ENCODE results near the gene NR2F2.

NR2F2 gene

GRCh38 chr15:96298217-96298616, 32.3 kb upstream of the NR2F2 start:
- no peak overlapping the region for H3K4me2 ChIP-seq (ENCODE audit: low read length)
- no peak overlapping the region for H3K4me3 ChIP-seq (ENCODE audit: low read depth, low read length, poor library complexity, severe bottlenecking)
- TF ChIP-seq EZH2 (IDR thresholded peaks at IDR 0.05; ENCODE audit: borderline replicate concordance, low read length) = no peak
- TF ChIP-seq CTCF (IDR thresholded peaks at IDR 0.05; ENCODE audit: low read length) = no peak
- H3K79me2 ChIP-seq (ENCODE audit: insufficient read depth, low read length) = no peaks in the 10 kb centered on the region
- H3K27me3 ChIP-seq (ENCODE audit: insufficient read depth, low read length) = no peaks in the 10 kb centered on the region
- H3K9me3 ChIP-seq (ENCODE audit: low read length) = peaks cover 2% of the 10 kb centered on the region; the same call in 1 of the 2 replicates
- H3F3A ChIP-seq (ENCODE audit: insufficient read depth, low read length) = no peaks in the 10 kb centered on the region
- no peaks in the 10 kb centered on the region for H3K4me1 ChIP-seq (ENCODE audit: insufficient read depth, low read length, severe bottlenecking)
- no peak overlapping the region for H3K27ac ChIP-seq (ENCODE audit: low read depth, low read length, poor library complexity, severe bottlenecking)
- H4K20me1 ChIP-seq (ENCODE audit: insufficient read depth, low read length) = no peaks in the 10 kb centered on the region
- no peaks in the 10 kb centered on the region for H3K9me2 ChIP-seq (ENCODE audit: low read depth, low read length)
- H3K9ac ChIP-seq (ENCODE audit: low read length) = no peak overlapping the region
- H3K36me3 ChIP-seq (ENCODE audit: insufficient read depth, low read length) = no peaks in the 10 kb centered on the region
- no peak overlapping the region for H2AFZ ChIP-seq (ENCODE audit: low read length)

GRCh38 chr15:96300836-96301235, 29.7 kb upstream of the NR2F2 start:
- Histone ChIP-seq H3K9me2 (ENCODE audit: low read depth, low read length) (no peaks in the 10 kb centered on the region), H3K4me2 (ENCODE audit: low read length) (no peak overlapping the region), H3K36me3 (ENCODE audit: insufficient read depth, low read length) (no peaks in the 10 kb centered on the region), H3K4me1 (ENCODE audit: insufficient read depth, low read length, severe bottlenecking) (no peaks in the 10 kb centered on the region), H3K27ac (ENCODE audit: low read depth, low read length, poor library complexity, severe bottlenecking) (no peak overlapping the region), H4K20me1 (ENCODE audit: insufficient read depth, low read length) (no peaks in the 10 kb centered on the region), H3K9ac (ENCODE audit: low read length) (no peak overlapping the region), H3K27me3 (ENCODE audit: insufficient read depth, low read length) (no peaks in the 10 kb centered on the region), H3F3A (ENCODE audit: insufficient read depth, low read length) (no peaks in the 10 kb centered on the region), H3K9me3 (ENCODE audit: low read length) (peaks cover 2% of the 10 kb centered on the region; the same call in 1 of the 2 replicates), H3K4me3 (ENCODE audit: low read depth, low read length, poor library complexity, severe bottlenecking) (no peak overlapping the region), H3K79me2 (ENCODE audit: insufficient read depth, low read length) (no peaks in the 10 kb centered on the region), H2AFZ (ENCODE audit: low read length) (no peak overlapping the region)
- TF ChIP-seq EZH2 (IDR thresholded peaks at IDR 0.05; ENCODE audit: borderline replicate concordance, low read length) (no peak), CTCF (IDR thresholded peaks at IDR 0.05; ENCODE audit: low read length) (no peak)

DNA sequence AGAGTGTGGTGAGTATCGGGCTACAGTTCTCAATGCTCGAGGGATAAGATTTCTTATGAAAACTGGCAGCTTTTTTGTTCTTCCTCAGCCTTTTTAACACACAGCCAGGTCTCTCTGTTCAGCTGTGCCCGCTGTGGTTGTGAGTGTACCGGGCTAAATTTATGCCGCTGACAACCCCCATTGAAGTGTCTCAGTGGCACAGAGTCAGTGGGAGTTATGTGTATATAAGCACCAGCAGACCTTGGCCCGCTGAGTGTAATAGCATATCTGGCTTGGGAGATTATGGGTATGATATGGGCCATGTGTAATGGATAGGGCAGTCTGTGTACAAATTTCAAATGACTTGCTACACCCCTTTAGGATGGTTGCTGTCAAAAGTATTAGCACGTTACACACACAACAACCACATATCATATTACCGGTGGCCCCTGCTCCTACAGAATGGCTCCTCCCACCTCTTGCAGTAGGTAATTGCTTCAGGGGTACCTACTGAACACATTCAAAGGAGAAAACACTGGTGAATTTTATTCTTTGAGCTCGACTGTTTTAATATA, 26.9 kb upstream of the NR2F2 start:
- Histone ChIP-seq H3K9me3 (ENCODE audit: low read length) (no peaks in the 10 kb centered on the region), H3K4me1 (ENCODE audit: insufficient read depth, low read length, severe bottlenecking) (no peaks in the 10 kb centered on the region), H3K36me3 (ENCODE audit: insufficient read depth, low read length) (no peaks in the 10 kb centered on the region), H3K4me3 (ENCODE audit: low read depth, low read length, poor library complexity, severe bottlenecking) (no peak overlapping the region), H3K79me2 (ENCODE audit: insufficient read depth, low read length) (no peaks in the 10 kb centered on the region), H3K9me2 (ENCODE audit: low read depth, low read length) (no peaks in the 10 kb centered on the region), H3K4me2 (ENCODE audit: low read length) (no peak overlapping the region), H4K20me1 (ENCODE audit: insufficient read depth, low read length) (no peaks in the 10 kb centered on the region), H2AFZ (ENCODE audit: low read length) (no peak overlapping the region), H3K27me3 (ENCODE audit: insufficient read depth, low read length) (no peaks in the 10 kb centered on the region), H3F3A (ENCODE audit: insufficient read depth, low read length) (no peaks in the 10 kb centered on the region), H3K9ac (ENCODE audit: low read length) (no peak overlapping the region), H3K27ac (ENCODE audit: low read depth, low read length, poor library complexity, severe bottlenecking) (no peak overlapping the region)
- no peak for TF ChIP-seq CTCF (IDR thresholded peaks at IDR 0.05; ENCODE audit: low read length)
- no peak for TF ChIP-seq EZH2 (IDR thresholded peaks at IDR 0.05; ENCODE audit: borderline replicate concordance, low read length)

Measured in OCI-LY1 (cell line).